DMS153 (cell line): ENCODE data around the gene SHE.

Experiments used
- DNase-seq: peaks from one replicate; lab custom pipeline; 2025; lab: John Stamatoyannopoulos, UW

The SHE gene

GRCh38 chr1:154445040-154445472 is 57.2 kb downstream of the SHE start:
- DNase-seq = no peak

- DNase-seq = no peak
Measured at GRCh38 chr1:154443274-154444013, 58.8 kb downstream of the SHE start.

- no peak for DNase-seq
Measured at GRCh38 chr1:154442006-154442740, 60.0 kb downstream of the SHE start.

- DNase-seq = no peak
Measured at GRCh38 chr1:154441241-154441888, 60.8 kb downstream of the SHE start.

GRCh38 chr1:154440036-154440804 is 62.0 kb downstream of the SHE start:
- DNase-seq = no peak

- DNase-seq = no peak
Measured at GRCh38 chr1:154436433-154436832, 65.8 kb downstream of the SHE start.

GRCh38 chr1:154435599-154436200 is 66.5 kb downstream of the SHE start:
- DNase-seq = no peak

- no peak for DNase-seq
Measured at GRCh38 chr1:154434346-154435085, 67.7 kb downstream of the SHE start.

- no peak for DNase-seq
Measured at GRCh38 chr1:154433161-154433764, 68.9 kb downstream of the SHE start.

GRCh38 chr1:154431586-154432373 is 70.4 kb downstream of the SHE start:
- no peak for DNase-seq

- DNase-seq = no peak
Measured at GRCh38 chr1:154430903-154431302, 71.3 kb downstream of the SHE start.

- no peak for DNase-seq
Measured at GRCh38 chr1:154429841-154430611, 72.2 kb downstream of the SHE start.
